HEK293 (cell line): ENCODE measurements around the gene DNAH7.

ENCODE experiments used
- CTCF ChIP-seq: fragments of 450-650 bp; formaldehyde crosslinking; IDR thresholded peaks from 2 replicates; pipeline ENCODE4 v1.5.1; 2016; ENCODE audit warnings: missing biosample characterization, missing genetic modification characterization
- KLF1 ChIP-seq: fragments of 450-650 bp; formaldehyde crosslinking; IDR thresholded peaks from 2 replicates; pipeline ENCODE4 v1.5.1; 2016; ENCODE audit warnings: missing biosample characterization, missing genetic modification characterization
- REST ChIP-seq: fragments of 450-650 bp; formaldehyde crosslinking; IDR thresholded peaks from 2 replicates; pipeline ENCODE4 v1.5.1; 2016; ENCODE audit warnings: missing biosample characterization, missing genetic modification characterization
- ZNF112 ChIP-seq: fragments of 450-650 bp; formaldehyde crosslinking; IDR thresholded peaks from 2 replicates; pipeline ENCODE4 v1.5.0; 2017; ENCODE audit warnings: missing biosample characterization, missing genetic modification characterization
- ZNF549 ChIP-seq: fragments of 450-650 bp; IDR thresholded peaks from 2 replicates; pipeline ENCODE4 v1.5.1; 2018; ENCODE audit warnings: missing biosample characterization, missing genetic modification characterization, mild to moderate bottlenecking, inconsistent platforms, moderate library complexity

- TF ChIP-seq CTCF (tag by site-specific recombination) (no peak), ZNF112 (tag by site-specific recombination) (no peak), ZNF549 (tag by site-specific recombination) (no peak), REST (tag by site-specific recombination) (no peak), KLF1 (no peak)
Observed at GRCh38 chr2:195711478-195711877, 357.2 kb downstream of the DNAH7 start.
